ENCODE data around the gene MTHFD2.
A peak's percentile ranks its signal among the peaks of the same experiment; 100 is the strongest.

Gene MTHFD2

GRCh38 chr2:74232426-74232825 is 34.0 kb downstream of the MTHFD2 start:
- no peak for DNase-seq

- no peak for DNase-seq
Measured at GRCh38 chr2:74233648-74234047, 35.2 kb downstream of the MTHFD2 start.

- no peak for DNase-seq
Measured at GRCh38 chr2:74235041-74235440, 36.6 kb downstream of the MTHFD2 start.

GRCh38 chr2:74238879-74239278 is 40.5 kb downstream of the MTHFD2 start:
- DNase-seq: no peak

- no peak for DNase-seq
Measured at GRCh38 chr2:74239346-74239745, 40.9 kb downstream of the MTHFD2 start.

- no peak for DNase-seq
Measured at GRCh38 chr2:74242354-74243071, 44.1 kb downstream of the MTHFD2 start.

- DNase-seq: no peak
Measured at GRCh38 chr2:74244286-74244685, 45.9 kb downstream of the MTHFD2 start.

- no peak for DNase-seq
Measured at GRCh38 chr2:74246496-74247195, 48.2 kb downstream of the MTHFD2 start.

- no peak for DNase-seq
Measured at GRCh38 chr2:74249406-74250122, 51.1 kb downstream of the MTHFD2 start.

- DNase-seq: peak; percentile 29 to 52
Measured at GRCh38 chr2:74250189-74250631, 51.8 kb downstream of the MTHFD2 start.

- DNase-seq: no peak
Measured at GRCh38 chr2:74252036-74252435, 53.6 kb downstream of the MTHFD2 start.

GRCh38 chr2:74252862-74253261 is 54.4 kb downstream of the MTHFD2 start:
- no peak for DNase-seq

- DNase-seq: no peak
Measured at GRCh38 chr2:74253306-74253970, 55.0 kb downstream of the MTHFD2 start.

GRCh38 chr2:74253971-74254310 is 55.5 kb downstream of the MTHFD2 start:
- DNase-seq: no peak

- DNase-seq: no peak
Measured at GRCh38 chr2:74255660-74256213, 57.3 kb downstream of the MTHFD2 start.

- no peak for DNase-seq
Measured at GRCh38 chr2:74259191-74259590, 60.8 kb downstream of the MTHFD2 start.

GRCh38 chr2:74259733-74260132 is 61.3 kb downstream of the MTHFD2 start:
- no peak for DNase-seq

GRCh38 chr2:74260495-74260894 is 62.1 kb downstream of the MTHFD2 start:
- no peak for DNase-seq

GRCh38 chr2:74261204-74261864 is 62.9 kb downstream of the MTHFD2 start:
- no peak for DNase-seq

GRCh38 chr2:74262681-74263080 is 64.3 kb downstream of the MTHFD2 start:
- no peak for DNase-seq

- DNase-seq: no peak
Measured at GRCh38 chr2:74264281-74264680, 65.9 kb downstream of the MTHFD2 start.

- no peak for DNase-seq
Measured at GRCh38 chr2:74267068-74267467, 68.7 kb downstream of the MTHFD2 start.
